ENCODE data around the gene CT45A9.
"Not testable (repeated sequence)": the region's sequence is repeated elsewhere in the genome, so short reads cannot be mapped to it uniquely, and the experiment has no call there.

CT45A9 gene

GRCh38 chrX:135871712-135872111, at the start of gene CT45A9:
Gene CT45A9, minus strand, starts transcription at chrX:135871812. Its CDS starts 3,751 bp downstream, at chrX:135868061.
- not testable (repeated sequence) for DNase-seq (ENCODE audit: low read depth)

GRCh38 chrX:135920516-135920915, 48.9 kb upstream of the CT45A9 start:
- H3K4me3 ChIP-seq (ENCODE audit: low read depth, low read length); DNase-seq (ENCODE audit: low read depth): not testable (repeated sequence)

More at GRCh38 chrX:135871712-135872111, at the start of gene CT45A9:
- H3K4me3 ChIP-seq (ENCODE audit: low read depth, low read length) = not testable (repeated sequence)

GRCh38 chrX:135914404-135914803, 42.8 kb upstream of the CT45A9 start:
- no peak for DNase-seq (ENCODE audit: low read depth)
- H3K4me3 ChIP-seq (ENCODE audit: low read depth, low read length) = no peak overlapping the region
- TF ChIP-seq CTCF (IDR thresholded peaks at IDR 0.05; ENCODE audit: low read depth, low read length, missing control alignments) = no peak

- TF ChIP-seq CTCF (IDR thresholded peaks at IDR 0.05; ENCODE audit: low read depth, low read length, missing control alignments) = no peak
- no peak for DNase-seq (ENCODE audit: low read depth)
Measured at GRCh38 chrX:135910251-135910650, 38.6 kb upstream of the CT45A9 start.

GRCh38 chrX:135893294-135893817, 21.7 kb upstream of the CT45A9 start, which contains the start of the genes CT45A10 and SAGE1:
Gene CT45A10, minus strand, starts transcription at chrX:135893444. Its CDS starts 8,100 bp downstream, at chrX:135885344.
Gene SAGE1, plus strand, starts transcription at chrX:135893716. Its CDS starts 2,527 bp downstream, at chrX:135896243.
- no peak for DNase-seq (ENCODE audit: low read depth)
- TF ChIP-seq CTCF (IDR thresholded peaks at IDR 0.05; ENCODE audit: low read depth, low read length, missing control alignments) = no peak
- H3K4me3 ChIP-seq (ENCODE audit: low read depth, low read length) = no peak within 1 kb of the TSS

More at GRCh38 chrX:135910251-135910650, 38.6 kb upstream of the CT45A9 start:
- no peak overlapping the region for H3K4me3 ChIP-seq (ENCODE audit: low read depth, low read length)

- no peak overlapping the region for H3K4me3 ChIP-seq (ENCODE audit: low read depth, low read length)
- TF ChIP-seq CTCF (IDR thresholded peaks at IDR 0.05; ENCODE audit: low read depth, low read length, missing control alignments) = no peak
- DNase-seq (ENCODE audit: low read depth) = no peak
Measured at GRCh38 chrX:135892781-135893180, 21.2 kb upstream of the CT45A9 start.

GRCh38 chrX:135890087-135890585, 18.5 kb upstream of the CT45A9 start:
- H3K4me3 ChIP-seq (ENCODE audit: low read depth, low read length) = no peak overlapping the region
- no peak for TF ChIP-seq CTCF (IDR thresholded peaks at IDR 0.05; ENCODE audit: low read depth, low read length, missing control alignments)
- DNase-seq (ENCODE audit: low read depth) = no peak

GRCh38 chrX:135888976-135889375, 17.4 kb upstream of the CT45A9 start:
- not testable (repeated sequence) for DNase-seq (ENCODE audit: low read depth); H3K4me3 ChIP-seq (ENCODE audit: low read depth, low read length)
- peak; percentile 39 for TF ChIP-seq CTCF (IDR thresholded peaks at IDR 0.05; ENCODE audit: low read depth, low read length, missing control alignments)

- DNase-seq (ENCODE audit: low read depth); H3K4me3 ChIP-seq (ENCODE audit: low read depth, low read length): not testable (repeated sequence)
Measured at GRCh38 chrX:135888230-135888629, 16.6 kb upstream of the CT45A9 start.

GRCh38 chrX:135882741-135883140, 11.1 kb upstream of the CT45A9 start:
- not testable (repeated sequence) for H3K4me3 ChIP-seq (ENCODE audit: low read depth, low read length); DNase-seq (ENCODE audit: low read depth)

GRCh38 chrX:135854438-135854837, 17.2 kb downstream of the CT45A9 start, which contains the start of gene CT45A8:
Gene CT45A8, minus strand, starts transcription at chrX:135854538. Its CDS starts 3,755 bp downstream, at chrX:135850783.
- not testable (repeated sequence) for H3K4me3 ChIP-seq (ENCODE audit: low read depth, low read length)

GRCh38 chrX:135837180-135837579, 34.4 kb downstream of the CT45A9 start, which contains the start of gene CT45A7:
Gene CT45A7, minus strand, starts transcription at chrX:135837280. Its CDS starts 3,747 bp downstream, at chrX:135833533.
- not testable (repeated sequence) for H3K4me3 ChIP-seq (ENCODE audit: low read depth, low read length); DNase-seq (ENCODE audit: low read depth)

More at GRCh38 chrX:135854438-135854837, 17.2 kb downstream of the CT45A9 start, which contains the start of gene CT45A8:
- not testable (repeated sequence) for DNase-seq (ENCODE audit: low read depth)

Data from GM12864 (cell line).